WTC11 (cell line): ENCODE results near the gene NTMT1. TPM values are rescaled to one million over a fixed set of nuclear protein-coding genes. Genes with fewer than 3 reads are reported as not detected.

Source experiments
- ATAC-seq: fragments of 200-7000 bp; cut with Tn5 transposase; 2 replicates; pipeline ENCODE4 v1.10.0; 2021; ENCODE audit warnings: mild to moderate bottlenecking, moderate library complexity
- CTCF ChIA-PET: fragments of 300-600 bp; sonication (Branson Sonifier 250); formaldehyde crosslinking; loops from one replicate; lab custom pipeline; 2021; ENCODE audit warnings: antibody characterized with exemption; lab: Charles Lee
- POLR2A ChIA-PET: fragments of 350-600 bp; sonication (Branson Sonifier 250); formaldehyde crosslinking; loops from one replicate; lab custom pipeline; 2021; ENCODE audit warnings: antibody characterized with exemption; lab: Charles Lee
- DNase-seq: peaks from one replicate; pipeline ENCODE4 v3.0.0; 2021; ENCODE audit warnings: low spot score
- H3K27ac Mint-ChIP-seq: 2 replicates; pipeline ENCODE4 v1.8.0; 2021; ENCODE audit warnings: mixed read lengths
- H3K27me3 Mint-ChIP-seq: 2 replicates; pipeline ENCODE4 v1.8.0; 2021; ENCODE audit warnings: low read depth, mild to moderate bottlenecking, moderate library complexity, mixed read lengths
- H3K36me3 Mint-ChIP-seq: 2 replicates; pipeline ENCODE4 v1.8.0; 2021; ENCODE audit warnings: mixed read lengths
- H3K4me1 Mint-ChIP-seq: 2 replicates; pipeline ENCODE4 v1.8.0; 2022; ENCODE audit warnings: mixed read lengths
- H3K4me3 Mint-ChIP-seq: 2 replicates; pipeline ENCODE4 v1.8.0; 2021; ENCODE audit warnings: mild to moderate bottlenecking, moderate library complexity, mixed read lengths
- H3K9me3 Mint-ChIP-seq: 2 replicates; pipeline ENCODE4 v1.8.0; 2021; ENCODE audit warnings: mixed read lengths
- ARID4B ChIP-seq: sonication (generic); formaldehyde crosslinking; IDR thresholded peaks from 2 replicates; pipeline ENCODE4 v1.8.0; 2023; ENCODE audit warnings: missing genetic modification reagents, mild to moderate bottlenecking, borderline replicate concordance
- E2F1 ChIP-seq: sonication (generic); formaldehyde crosslinking; IDR thresholded peaks from 2 replicates; pipeline ENCODE4 v1.8.0; 2022; ENCODE audit warnings: mild to moderate bottlenecking, missing genetic modification reagents
- FOXK1 ChIP-seq: sonication (generic); formaldehyde crosslinking; IDR thresholded peaks from 2 replicates; pipeline ENCODE4 v1.8.0; 2022; ENCODE audit warnings: mild to moderate bottlenecking, moderate library complexity, missing genetic modification reagents
- FOXP1 ChIP-seq: sonication (generic); formaldehyde crosslinking; IDR thresholded peaks from 2 replicates; pipeline ENCODE4 v1.8.0; 2022; ENCODE audit warnings: missing genetic modification reagents, mild to moderate bottlenecking, moderate library complexity, borderline replicate concordance
- JUN ChIP-seq: sonication (generic); formaldehyde crosslinking; IDR thresholded peaks from 2 replicates; pipeline ENCODE4 v1.8.0; 2023; ENCODE audit warnings: mild to moderate bottlenecking, missing genetic modification reagents
- KAT7 ChIP-seq: sonication (generic); formaldehyde crosslinking; IDR thresholded peaks from 2 replicates; pipeline ENCODE4 v1.8.1; 2023; ENCODE audit warnings: missing genetic modification reagents, mild to moderate bottlenecking, borderline replicate concordance
- NFE2L1 ChIP-seq: sonication (generic); formaldehyde crosslinking; IDR thresholded peaks from 2 replicates; pipeline ENCODE4 v1.8.1; 2023; ENCODE audit warnings: missing genetic modification reagents
- NFYB ChIP-seq: sonication (generic); formaldehyde crosslinking; conservative IDR thresholded peaks from 2 replicates; pipeline ENCODE4 v1.8.0; 2022; ENCODE audit warnings: low read depth, missing genetic modification reagents
- NR1H2 ChIP-seq: sonication (generic); formaldehyde crosslinking; IDR thresholded peaks from 2 replicates; pipeline ENCODE4 v1.9.0; 2021; ENCODE audit warnings: mild to moderate bottlenecking, moderate library complexity, missing genetic modification reagents
- NR2C2 ChIP-seq: sonication (generic); formaldehyde crosslinking; IDR thresholded peaks from 2 replicates; pipeline ENCODE4 v1.8.0; 2022; ENCODE audit warnings: mild to moderate bottlenecking, missing genetic modification reagents
- PRDM15 ChIP-seq: sonication (generic); formaldehyde crosslinking; IDR thresholded peaks from 2 replicates; pipeline ENCODE4 v1.8.0; 2022; ENCODE audit warnings: missing genetic modification reagents
- SMAD4 ChIP-seq: sonication (generic); formaldehyde crosslinking; IDR thresholded peaks from 2 replicates; pipeline ENCODE4 v1.8.0; 2022; ENCODE audit warnings: mild to moderate bottlenecking, missing genetic modification reagents
- SOX15 ChIP-seq: fragments of 250-450 bp; sonication (Bioruptor Pico); IDR thresholded peaks from 2 replicates; pipeline ENCODE4 v1.9.0; 2021; ENCODE audit warnings: mild to moderate bottlenecking
- STAT6 ChIP-seq: sonication (generic); formaldehyde crosslinking; conservative IDR thresholded peaks from 2 replicates; pipeline ENCODE4 v1.8.1; 2023; ENCODE audit warnings: mild to moderate bottlenecking, low read depth, missing genetic modification reagents, moderate library complexity
- TEAD1 ChIP-seq: sonication (generic); formaldehyde crosslinking; IDR thresholded peaks from 2 replicates; pipeline ENCODE4 v1.8.0; 2022; ENCODE audit warnings: mild to moderate bottlenecking, missing genetic modification reagents
- TEAD4 ChIP-seq: sonication (generic); formaldehyde crosslinking; IDR thresholded peaks from 2 replicates; pipeline ENCODE4 v1.8.0; 2022; ENCODE audit warnings: mild to moderate bottlenecking, missing genetic modification reagents
- TP53 ChIP-seq: sonication (generic); formaldehyde crosslinking; IDR thresholded peaks from 2 replicates; pipeline ENCODE4 v1.8.1; 2023; ENCODE audit warnings: mild to moderate bottlenecking, missing genetic modification reagents
- ZBTB21 ChIP-seq: sonication (generic); formaldehyde crosslinking; IDR thresholded peaks from 2 replicates; pipeline ENCODE4 v1.8.1; 2023; ENCODE audit warnings: mild to moderate bottlenecking, missing genetic modification reagents, borderline replicate concordance
- ZMAT4 ChIP-seq: fragments of 250-450 bp; sonication (Bioruptor Pico); IDR thresholded peaks from 2 replicates; pipeline ENCODE4 v1.9.0; 2021; ENCODE audit warnings: mild to moderate bottlenecking
- ZNF263 ChIP-seq: sonication (generic); formaldehyde crosslinking; IDR thresholded peaks from 2 replicates; pipeline ENCODE4 v1.8.1; 2022; ENCODE audit warnings: low read depth, mild to moderate bottlenecking, moderate library complexity, missing genetic modification reagents
- ZNF512 ChIP-seq: sonication (generic); formaldehyde crosslinking; IDR thresholded peaks from 2 replicates; pipeline ENCODE4 v1.8.1; 2022; ENCODE audit warnings: missing genetic modification reagents, borderline replicate concordance
- total RNA-seq: library from RNA; stranded (reverse); gene quantifications from 3 replicates; pipeline ENCODE4 v1.2.3, GENCODE V29; 2021

Gene NTMT1
- total RNA-seq, 1 experiment from 2014 or later = 71.1 TPM

- DNase-seq = no peak
- Mint-ChIP-seq H3K4me1 (peaks cover 14% of the 10 kb centered on the region), H3K27ac (no peak overlapping the region), H3K27me3 (no peaks in the 10 kb centered on the region), H3K4me3 (no peak overlapping the region)
- CTCF ChIA-PET = interaction anchor here (0.9 kb wide), 2 partner anchors 11 to 49 kb away, joined by 4 read pairs; no protein-coding TSS in a partner anchor
- POLR2A ChIA-PET = no interaction called here
- ATAC-seq = no peak
- TF ChIP-seq KAT7 (CRISPR knock-in tag) (no peak), FOXK1 (CRISPR knock-in tag) (no peak), SMAD4 (no peak), FOXP1 (CRISPR knock-in tag) (no peak), ZNF512 (no peak), E2F1 (CRISPR knock-in tag) (no peak), NR1H2 (CRISPR knock-in tag) (no peak), TEAD4 (no peak), TP53 (CRISPR knock-in tag) (no peak), ZNF263 (CRISPR knock-in tag) (no peak), ARID4B (CRISPR knock-in tag) (no peak), TEAD1 (no peak)
- TF ChIP-seq, all 79 proteins: peak for 0
- no peaks in the 10 kb centered on the region for H3K9me3 Mint-ChIP-seq
- no peaks in the 10 kb centered on the region for H3K36me3 Mint-ChIP-seq
These were observed 45.6 kb downstream of the NTMT1 start for GRCh38 chr9:129671519-129671918.

- Mint-ChIP-seq H3K27me3 (no peaks in the 10 kb centered on the region), H3K4me1 (peaks cover 23% of the 10 kb centered on the region), H3K27ac (no peak overlapping the region), H3K4me3 (no peak overlapping the region), H3K36me3 (no peaks in the 10 kb centered on the region), H3K9me3 (no peaks in the 10 kb centered on the region)
- ATAC-seq (no peak), DNase-seq (no peak)
- POLR2A ChIA-PET = no interaction called here
- TF ChIP-seq ZMAT4 (CRISPR knock-in tag) (no peak), NFE2L1 (CRISPR knock-in tag) (no peak), PRDM15 (no peak), NR2C2 (CRISPR knock-in tag) (no peak), STAT6 (no peak), ZBTB21 (CRISPR knock-in tag) (no peak), JUN (CRISPR knock-in tag) (no peak), SOX15 (CRISPR knock-in tag) (no peak), KAT7 (CRISPR knock-in tag) (no peak), FOXK1 (CRISPR knock-in tag) (no peak), NFYB (CRISPR knock-in tag) (no peak)
- CTCF ChIA-PET = interaction anchor here (2.5 kb wide), 1 partner anchor 48 kb away, joined by 7 read pairs; no protein-coding TSS in a partner anchor
These were observed 46.7 kb downstream of the NTMT1 start for GRCh38 chr9:129672702-129673101.
